Measurements from ENCODE around the gene PTX3. TPM values are rescaled to one million over a fixed set of nuclear protein-coding genes. Genes with fewer than 3 reads are reported as not detected.

PTX3 gene
- total RNA-seq, 1 donor from 2014 or later, result 31.1 TPM

- Histone ChIP-seq H3K4me3 (ENCODE audit: low read depth, low read length) (no peak overlapping the region), H3K36me3 (ENCODE audit: control insufficient read depth, insufficient read depth, low read length) (no peaks in the 10 kb centered on the region), H3K27me3 (ENCODE audit: control insufficient read depth, insufficient read depth, low read length) (no peaks in the 10 kb centered on the region)
- no peak for DNase-seq (ENCODE audit: low read depth)
- TF ChIP-seq CTCF (IDR thresholded peaks at IDR 0.05; ENCODE audit: insufficient read depth, low read length, poor library complexity, severe bottlenecking), result no peak
Measured at GRCh38 chr3:157393113-157393512, 43.5 kb upstream of the PTX3 start.

- TF ChIP-seq CTCF (IDR thresholded peaks at IDR 0.05; ENCODE audit: insufficient read depth, low read length, poor library complexity, severe bottlenecking), result no peak
- Histone ChIP-seq H3K4me3 (ENCODE audit: low read depth, low read length) (no peak overlapping the region), H3K27me3 (ENCODE audit: control insufficient read depth, insufficient read depth, low read length) (no peaks in the 10 kb centered on the region), H3K36me3 (ENCODE audit: control insufficient read depth, insufficient read depth, low read length) (no peaks in the 10 kb centered on the region)
- DNase-seq (ENCODE audit: low read depth), result no peak
Measured at GRCh38 chr3:157394411-157394810, 42.2 kb upstream of the PTX3 start.

- Histone ChIP-seq H3K4me3 (ENCODE audit: low read depth, low read length) (no peak overlapping the region), H3K27me3 (ENCODE audit: control insufficient read depth, insufficient read depth, low read length) (no peaks in the 10 kb centered on the region), H3K36me3 (ENCODE audit: control insufficient read depth, insufficient read depth, low read length) (no peaks in the 10 kb centered on the region)
- DNase-seq (ENCODE audit: low read depth), result no peak
- no peak for TF ChIP-seq CTCF (IDR thresholded peaks at IDR 0.05; ENCODE audit: insufficient read depth, low read length, poor library complexity, severe bottlenecking)
Measured at GRCh38 chr3:157398598-157398997, 38.1 kb upstream of the PTX3 start.

- TF ChIP-seq CTCF (IDR thresholded peaks at IDR 0.05; ENCODE audit: insufficient read depth, low read length, poor library complexity, severe bottlenecking), result no peak
- Histone ChIP-seq H3K36me3 (ENCODE audit: control insufficient read depth, insufficient read depth, low read length) (no peaks in the 10 kb centered on the region), H3K27me3 (ENCODE audit: control insufficient read depth, insufficient read depth, low read length) (no peaks in the 10 kb centered on the region), H3K4me3 (ENCODE audit: low read depth, low read length) (no peak overlapping the region)
- DNase-seq (ENCODE audit: low read depth), result no peak
Measured at GRCh38 chr3:157404381-157404780, 32.3 kb upstream of the PTX3 start.

- H3K4me3 ChIP-seq (ENCODE audit: low read depth, low read length), result no peak overlapping the region
- no peaks in the 10 kb centered on the region for H3K36me3 ChIP-seq (ENCODE audit: control insufficient read depth, insufficient read depth, low read length)
- DNase-seq (ENCODE audit: low read depth), result no peak
- H3K27me3 ChIP-seq (ENCODE audit: control insufficient read depth, insufficient read depth, low read length), result no peaks in the 10 kb centered on the region
- TF ChIP-seq CTCF (IDR thresholded peaks at IDR 0.05; ENCODE audit: insufficient read depth, low read length, poor library complexity, severe bottlenecking), result no peak
Measured at GRCh38 chr3:157405457-157405856, 31.2 kb upstream of the PTX3 start.

GRCh38 chr3:157406394-157406793 is 30.3 kb upstream of the PTX3 start:
- DNase-seq (ENCODE audit: low read depth), result no peak
- H3K36me3 ChIP-seq (ENCODE audit: control insufficient read depth, insufficient read depth, low read length), result no peaks in the 10 kb centered on the region
- H3K27me3 ChIP-seq (ENCODE audit: control insufficient read depth, insufficient read depth, low read length), result no peaks in the 10 kb centered on the region
- no peak overlapping the region for H3K4me3 ChIP-seq (ENCODE audit: low read depth, low read length)
- TF ChIP-seq CTCF (IDR thresholded peaks at IDR 0.05; ENCODE audit: insufficient read depth, low read length, poor library complexity, severe bottlenecking), result no peak
